ENCODE data around the gene C2orf68. TPM values are rescaled to one million over a fixed set of nuclear protein-coding genes. Genes with fewer than 3 reads are reported as not detected.

C2orf68 gene
- total and polyA plus RNA-seq, 2 of the 13 experiments (the other 11 are each of a cell fraction or from before 2014, with no cell fraction given), result 47.1 to 77.4 TPM

GRCh38 chr2:85601771-85602475 is 9.9 kb downstream of the C2orf68 start (continued):
- TF ChIP-seq ZNF280D (CRISPR knock-in tag; IDR thresholded peaks at IDR 0.05) (no peak), ZNF543 (CRISPR knock-in tag; IDR thresholded peaks at IDR 0.05) (peak; percentile 12; the same call in 1 of the 2 replicates), ZKSCAN5 (CRISPR knock-in tag; IDR thresholded peaks at IDR 0.05) (no peak), SP2 (CRISPR knock-in tag; IDR thresholded peaks at IDR 0.05) (no peak), TBP (CRISPR knock-in tag; IDR thresholded peaks at IDR 0.05) (no peak), ZNF616 (CRISPR knock-in tag; IDR thresholded peaks at IDR 0.05; ENCODE audit: low read depth) (no peak), LCORL (IDR thresholded peaks at IDR 0.05) (no peak), LCORL (CRISPR knock-in tag; IDR thresholded peaks at IDR 0.05) (peak; percentile 90), ZNF383 (CRISPR knock-in tag; IDR thresholded peaks at IDR 0.05; ENCODE audit: borderline replicate concordance) (no peak), ZNF781 (CRISPR knock-in tag; IDR thresholded peaks at IDR 0.05; ENCODE audit: borderline replicate concordance, not compliant biosample characterization) (no peak), ZNF564 (CRISPR knock-in tag; IDR thresholded peaks at IDR 0.05) (no peak), ZFP37 (CRISPR knock-in tag; IDR thresholded peaks at IDR 0.05; ENCODE audit: borderline replicate concordance) (0 out of 2 replicates have a peak, but pooled peaks have one; percentile 11), SAP130 (CRISPR knock-in tag; IDR thresholded peaks at IDR 0.05; ENCODE audit: low read depth) (peak; percentile 64), HIC2 (CRISPR knock-in tag; IDR thresholded peaks at IDR 0.05; ENCODE audit: low read depth) (no peak), AHR (CRISPR knock-in tag; IDR thresholded peaks at IDR 0.05) (0 out of 2 replicates have a peak, but pooled peaks have one; percentile 61), NCOA5 (CRISPR knock-in tag; IDR thresholded peaks at IDR 0.05) (no peak), STAG1 (CRISPR knock-in tag; IDR thresholded peaks at IDR 0.05) (no peak; the same call in 1 of the 2 replicates), JUND (CRISPR knock-in tag; IDR thresholded peaks at IDR 0.05) (no peak), SRY (CRISPR knock-in tag; IDR thresholded peaks at IDR 0.05) (no peak)
- TF ChIP-seq, protein P1, sequence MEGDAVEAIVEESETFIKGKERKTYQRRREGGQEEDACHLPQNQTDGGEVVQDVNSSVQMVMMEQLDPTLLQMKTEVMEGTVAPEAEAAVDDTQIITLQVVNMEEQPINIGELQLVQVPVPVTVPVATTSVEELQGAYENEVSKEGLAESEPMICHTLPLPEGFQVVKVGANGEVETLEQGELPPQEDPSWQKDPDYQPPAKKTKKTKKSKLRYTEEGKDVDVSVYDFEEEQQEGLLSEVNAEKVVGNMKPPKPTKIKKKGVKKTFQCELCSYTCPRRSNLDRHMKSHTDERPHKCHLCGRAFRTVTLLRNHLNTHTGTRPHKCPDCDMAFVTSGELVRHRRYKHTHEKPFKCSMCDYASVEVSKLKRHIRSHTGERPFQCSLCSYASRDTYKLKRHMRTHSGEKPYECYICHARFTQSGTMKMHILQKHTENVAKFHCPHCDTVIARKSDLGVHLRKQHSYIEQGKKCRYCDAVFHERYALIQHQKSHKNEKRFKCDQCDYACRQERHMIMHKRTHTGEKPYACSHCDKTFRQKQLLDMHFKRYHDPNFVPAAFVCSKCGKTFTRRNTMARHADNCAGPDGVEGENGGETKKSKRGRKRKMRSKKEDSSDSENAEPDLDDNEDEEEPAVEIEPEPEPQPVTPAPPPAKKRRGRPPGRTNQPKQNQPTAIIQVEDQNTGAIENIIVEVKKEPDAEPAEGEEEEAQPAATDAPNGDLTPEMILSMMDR (CRISPR knock-in tag; IDR thresholded peaks at IDR 0.05), result no peak
- TF ChIP-seq, protein P2, sequence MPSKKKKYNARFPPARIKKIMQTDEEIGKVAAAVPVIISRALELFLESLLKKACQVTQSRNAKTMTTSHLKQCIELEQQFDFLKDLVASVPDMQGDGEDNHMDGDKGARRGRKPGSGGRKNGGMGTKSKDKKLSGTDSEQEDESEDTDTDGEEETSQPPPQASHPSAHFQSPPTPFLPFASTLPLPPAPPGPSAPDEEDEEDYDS (CRISPR knock-in tag; IDR thresholded peaks at IDR 0.05), result no peak
- TF ChIP-seq, protein P3, sequence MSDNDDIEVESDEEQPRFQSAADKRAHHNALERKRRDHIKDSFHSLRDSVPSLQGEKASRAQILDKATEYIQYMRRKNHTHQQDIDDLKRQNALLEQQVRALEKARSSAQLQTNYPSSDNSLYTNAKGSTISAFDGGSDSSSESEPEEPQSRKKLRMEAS (IDR thresholded peaks at IDR 0.05), result 0 out of 2 replicates have a peak, but pooled peaks have one; percentile 23
- TF ChIP-seq, protein P4, sequence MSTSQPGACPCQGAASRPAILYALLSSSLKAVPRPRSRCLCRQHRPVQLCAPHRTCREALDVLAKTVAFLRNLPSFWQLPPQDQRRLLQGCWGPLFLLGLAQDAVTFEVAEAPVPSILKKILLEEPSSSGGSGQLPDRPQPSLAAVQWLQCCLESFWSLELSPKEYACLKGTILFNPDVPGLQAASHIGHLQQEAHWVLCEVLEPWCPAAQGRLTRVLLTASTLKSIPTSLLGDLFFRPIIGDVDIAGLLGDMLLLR (CRISPR knock-in tag; IDR thresholded peaks at IDR 0.05), result no peak
